Endothelial cell of umbilical vein (primary cell): ENCODE results near the gene HSPB1. TPM values are rescaled to one million over a fixed set of nuclear protein-coding genes. Genes with fewer than 3 reads are reported as not detected.

ENCODE experiments used
- BruUV-seq: library from RNA; stranded (reverse); fragments of 400-500 nt; replicated peaks from 2 replicates; lab custom pipeline; 2021; lab: Mats Ljungman, UMichigan
- CTCF ChIA-PET: fragments of 300-600, 350-600 bp; sonication (Branson Sonifier 250); formaldehyde crosslinking; loops from one replicate; lab custom pipeline; 2021; ENCODE audit warnings: antibody characterized with exemption, inconsistent platforms; lab: Charles Lee
- POLR2A ChIA-PET: fragments of 300-600, 350-600 bp; sonication (Branson Sonifier 250); formaldehyde crosslinking; loops from one replicate; lab custom pipeline; 2021; ENCODE audit warnings: antibody characterized with exemption, inconsistent platforms; lab: Charles Lee
- DNase-seq: peaks from one replicate; pipeline ENCODE4 v3.0.0-alpha.2; 2011; ENCODE audit warnings: low read depth, low spot score
- FAIRE-seq: peaks from 2 replicates; lab custom pipeline; 2011; peaks lifted over from hg19 to GRCh38; lab: Jason Lieb, UNC
- H2AFZ ChIP-seq: 2 replicates; pipeline ENCODE4 v1.6.0; 2012; ENCODE audit warnings: low read depth, low read length, control low read depth, inconsistent platforms
- H3K27ac ChIP-seq: 2 replicates; pipeline ENCODE4 v1.5.1; 2011; ENCODE audit warnings: low read depth, mild to moderate bottlenecking, control low read depth, low read length, moderate library complexity; ENCODE audit not compliant: insufficient read depth
- H3K27me3 ChIP-seq, 2 experiments: 2 replicates each; pipeline versions ENCODE4 v1.6.0 to v1.6.1; 2011; ENCODE audit warnings: low read length in 2 of 2, mixed read lengths in 1 of 2; ENCODE audit not compliant: control insufficient read depth in 2 of 2, insufficient read depth in 2 of 2
- H3K36me3 ChIP-seq, 2 experiments: 2 replicates in 1 of 2; 3 replicates in 1 of 2; pipeline ENCODE4 v1.5.1; 2011; ENCODE audit warnings: low read length in 2 of 2, mild to moderate bottlenecking in 1 of 2, moderate library complexity in 1 of 2; ENCODE audit not compliant: control insufficient read depth in 2 of 2, insufficient read depth in 2 of 2; ENCODE audit errors: extremely low read depth in 1 of 2
- H3K4me1 ChIP-seq: 3 replicates; pipeline ENCODE4 v1.5.1; 2011; ENCODE audit warnings: mild to moderate bottlenecking, low read length; ENCODE audit not compliant: control insufficient read depth, insufficient read depth; ENCODE audit errors: extremely low read depth
- H3K4me2 ChIP-seq: 2 replicates; pipeline ENCODE4 v1.6.1; 2011; ENCODE audit warnings: low read length, control low read depth, mixed read lengths; ENCODE audit not compliant: insufficient read depth
- H3K4me3 ChIP-seq, 3 experiments: fragments of 200-600 bp in 1 of 3; sonication (generic), shearing (Covaris generic) in 1 of 3; replicated peaks in 1 of 3; 2 replicates each; pipeline ENCODE4 v1.5.1; 2011 to 2016; ENCODE audit warnings: control low read depth in 3 of 3, low read length in 3 of 3, mild to moderate bottlenecking in 2 of 3, inconsistent platforms in 1 of 3, low read depth in 1 of 3, moderate library complexity in 1 of 3; ENCODE audit not compliant: insufficient read depth in 1 of 3
- H3K79me2 ChIP-seq: 2 replicates; pipeline ENCODE4 v1.6.0; 2012; ENCODE audit warnings: low read length, inconsistent platforms; ENCODE audit not compliant: control insufficient read depth, insufficient read depth
- H3K9ac ChIP-seq: replicated peaks from 2 replicates; pipeline ENCODE3; 2011; ENCODE audit warnings: low read length, control low read depth; ENCODE audit not compliant: insufficient read depth; ENCODE audit errors: extremely low read depth
- H3K9me1 ChIP-seq: replicated peaks from 3 replicates; pipeline ENCODE4 v1.6.0; 2011; ENCODE audit warnings: mild to moderate bottlenecking, low read length; ENCODE audit not compliant: control insufficient read depth, insufficient read depth; ENCODE audit errors: extremely low read depth
- H3K9me3 ChIP-seq: replicated peaks from 2 replicates; pipeline ENCODE4 v1.5.1; 2012; ENCODE audit warnings: low read length, inconsistent platforms; ENCODE audit not compliant: control insufficient read depth, insufficient read depth
- H4K20me1 ChIP-seq: replicated peaks from 2 replicates; pipeline ENCODE3; 2011; ENCODE audit warnings: mild to moderate bottlenecking, low read length; ENCODE audit not compliant: control insufficient read depth, insufficient read depth; ENCODE audit errors: extremely low read depth
- EZH2 ChIP-seq: IDR thresholded peaks from 2 replicates; pipeline ENCODE4 v1.6.1; 2012; ENCODE audit warnings: borderline replicate concordance, low read depth, mild to moderate bottlenecking, moderate library complexity, low read length, inconsistent platforms; ENCODE audit not compliant: severe bottlenecking
- FOS ChIP-seq: IDR thresholded peaks from 2 replicates; pipeline ENCODE4 v1.6.1; 2011; ENCODE audit warnings: mild to moderate bottlenecking, low read length, moderate library complexity, borderline replicate concordance; ENCODE audit not compliant: insufficient read depth
- GATA2 ChIP-seq: IDR thresholded peaks from 2 replicates; pipeline ENCODE4 v1.7.0; 2011; ENCODE audit warnings: low read depth, mild to moderate bottlenecking, moderate library complexity, mixed read lengths, low read length; ENCODE audit not compliant: insufficient read length, insufficient read depth
- JUN ChIP-seq: IDR thresholded peaks from 2 replicates; pipeline ENCODE4 v1.6.1; 2011; ENCODE audit warnings: borderline replicate concordance, low read depth; ENCODE audit not compliant: insufficient read length, insufficient read depth
- MYC ChIP-seq: IDR thresholded peaks from one replicate; pipeline ENCODE4 v1.6.1; 2011; ENCODE audit warnings: mild to moderate bottlenecking, low read depth, low read length
- POLR2A ChIP-seq: IDR thresholded peaks from 2 replicates; pipeline ENCODE4 v1.6.1; 2012; ENCODE audit warnings: low read depth, mild to moderate bottlenecking, control low read depth, low read length
- POLR2AphosphoS5 ChIP-seq: IDR thresholded peaks from 2 replicates; pipeline ENCODE4 v1.6.1; 2012; ENCODE audit warnings: low read depth, mild to moderate bottlenecking, control low read depth, low read length, moderate library complexity; ENCODE audit not compliant: insufficient read depth
- dilution Hi-C: fragments of 300-500 bp; cut with MboI; formaldehyde crosslinking; loops from one replicate; pipeline ENCODE4 v1.15.0; 2019; ENCODE audit warnings: low sequenced_read_pairs; ENCODE audit not compliant: extremely low pct_ligation_motif_present
- intact Hi-C: fragments of 100-400 bp; cut with micrococcal nuclease; formaldehyde crosslinking; loops from one replicate; pipeline ENCODE4 v1.10.0; 2022
- polyA plus RNA-seq, 4 experiments: library from polyadenylated mRNA; depleted of rRNA in 3 of 4; stranded (reverse) in 3 of 4; unstranded in 1 of 4; fragments of >200 nt; gene quantifications; 2 replicates each; pipeline versions ENCODE4 v1.2.1 to v1.2.3, GENCODE V29; 2011 to 2012; ENCODE audit warnings: missing spikeins in 1 of 4
- total RNA-seq: library from RNA; stranded (reverse); gene quantifications from 2 replicates; pipeline ENCODE4 v1.2.3, GENCODE V29; 2021
- TF ChIP-seq, protein P1 (sequence below): IDR thresholded peaks from 2 replicates; pipeline ENCODE4 v1.6.1; 2011; ENCODE audit not compliant: insufficient read depth, insufficient read length
- TF ChIP-seq, protein P2 (sequence below), 2 donors: IDR thresholded peaks; 1 replicate in 1 of 2; 2 replicates in 1 of 2; pipeline ENCODE4 v1.5.1; 2011; ENCODE audit warnings: low read length in 2 of 2, mild to moderate bottlenecking in 2 of 2, moderate library complexity in 2 of 2, control low read depth in 1 of 2, inconsistent platforms in 1 of 2, low read depth in 1 of 2; ENCODE audit not compliant: insufficient read depth in 1 of 2; ENCODE audit errors: extremely low read depth in 1 of 2

HSPB1 gene
- total and polyA plus RNA-seq, 2 donors (not counting 3 experiments of a cell fraction or from before 2014, with no cell fraction given), result 1,748 to 3,130 TPM

DNA sequence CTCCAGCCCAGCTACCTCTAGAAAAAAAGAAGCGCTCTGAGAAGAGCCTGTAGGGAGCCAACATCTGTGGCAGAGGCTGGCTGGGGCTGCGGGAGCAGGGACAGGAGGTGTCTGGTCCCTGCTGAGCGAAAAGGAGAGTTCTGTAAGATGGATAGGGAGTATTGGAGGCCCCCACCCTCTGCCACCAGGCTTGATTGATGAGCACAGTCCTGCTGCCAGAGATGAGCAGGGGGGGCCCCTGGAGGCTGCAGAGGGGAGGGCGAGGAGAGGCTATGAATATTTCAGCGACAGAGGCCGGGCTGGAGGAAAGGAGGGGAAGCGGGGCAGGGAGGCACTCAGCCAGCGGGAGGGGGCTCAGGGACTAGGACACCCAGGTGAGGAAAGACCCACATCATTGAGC, 44.5 kb upstream of the HSPB1 start:
- dilution Hi-C loops, result no loop called here
- no TSS peak for BruUV-seq
- H3K4me3 ChIP-seq, result no peak overlapping the region
- intact Hi-C loops, result no loop called here
- H3K79me2 ChIP-seq, result no peaks in the 10 kb centered on the region
- no peaks in the 10 kb centered on the region for H4K20me1 ChIP-seq
- H3K4me2 ChIP-seq, result no peak overlapping the region
- no peaks in the 10 kb centered on the region for H3K36me3 ChIP-seq
- ChIA-PET POLR2A (no interaction called here), CTCF (interaction anchor here (0.9 to 1.6 kb wide), 3 partner anchors 27 to 80 kb away, joined by 3 to 4 read pairs (median 3); no protein-coding TSS in a partner anchor)
- no peak overlapping the region for H2AFZ ChIP-seq
- FAIRE-seq, result no peak
- no peaks in the 10 kb centered on the region for H3K9me3 ChIP-seq
- no peak overlapping the region for H3K9ac ChIP-seq
- no peaks in the 10 kb centered on the region for H3K4me1 ChIP-seq
- no peaks in the 10 kb centered on the region for H3K9me1 ChIP-seq
- H3K27me3 ChIP-seq, result peaks cover 2 to 6% of the 10 kb centered on the region in 2 experiments
- no peak overlapping the region for H3K27ac ChIP-seq
- TF ChIP-seq JUN (no peak), POLR2AphosphoS5 (no peak), EZH2 (no peak), FOS (no peak), GATA2 (no peak), MYC (no peak), POLR2A (no peak)
- TF ChIP-seq, protein P1, sequence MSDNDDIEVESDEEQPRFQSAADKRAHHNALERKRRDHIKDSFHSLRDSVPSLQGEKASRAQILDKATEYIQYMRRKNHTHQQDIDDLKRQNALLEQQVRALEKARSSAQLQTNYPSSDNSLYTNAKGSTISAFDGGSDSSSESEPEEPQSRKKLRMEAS, result no peak
- TF ChIP-seq, protein P2, sequence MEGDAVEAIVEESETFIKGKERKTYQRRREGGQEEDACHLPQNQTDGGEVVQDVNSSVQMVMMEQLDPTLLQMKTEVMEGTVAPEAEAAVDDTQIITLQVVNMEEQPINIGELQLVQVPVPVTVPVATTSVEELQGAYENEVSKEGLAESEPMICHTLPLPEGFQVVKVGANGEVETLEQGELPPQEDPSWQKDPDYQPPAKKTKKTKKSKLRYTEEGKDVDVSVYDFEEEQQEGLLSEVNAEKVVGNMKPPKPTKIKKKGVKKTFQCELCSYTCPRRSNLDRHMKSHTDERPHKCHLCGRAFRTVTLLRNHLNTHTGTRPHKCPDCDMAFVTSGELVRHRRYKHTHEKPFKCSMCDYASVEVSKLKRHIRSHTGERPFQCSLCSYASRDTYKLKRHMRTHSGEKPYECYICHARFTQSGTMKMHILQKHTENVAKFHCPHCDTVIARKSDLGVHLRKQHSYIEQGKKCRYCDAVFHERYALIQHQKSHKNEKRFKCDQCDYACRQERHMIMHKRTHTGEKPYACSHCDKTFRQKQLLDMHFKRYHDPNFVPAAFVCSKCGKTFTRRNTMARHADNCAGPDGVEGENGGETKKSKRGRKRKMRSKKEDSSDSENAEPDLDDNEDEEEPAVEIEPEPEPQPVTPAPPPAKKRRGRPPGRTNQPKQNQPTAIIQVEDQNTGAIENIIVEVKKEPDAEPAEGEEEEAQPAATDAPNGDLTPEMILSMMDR (IDR thresholded peaks at IDR 0.05; ENCODE audit: extremely low read depth in 1 of 2, insufficient read depth in 1 of 2, low read depth in 1 of 2, low read length in 2 of 2), result no peak
- DNase-seq, result no peak
